ENCODE measurements around the gene SLFNL1. TPM values are rescaled to one million over a fixed set of nuclear protein-coding genes. Genes with fewer than 3 reads are reported as not detected.

The SLFNL1 gene
- total RNA-seq, 1 experiment from 2014 or later = 0.05 TPM

- no peak for DNase-seq (ENCODE audit: extremely low read depth, low read depth)
These were observed 55.1 kb downstream of the SLFNL1 start for GRCh38 chr1:40966417-40966816.

Other genes starting within 250 kb of the SLFNL1 start
- 0.74 and 0.84 TPM in 2 replicates for gene KCNQ4, start 237.9 kb downstream of the SLFNL1 start, total RNA-seq (2014; rRNA removed; shearing (Covaris generic))
- 71.1 and 106 TPM in 2 replicates for gene CITED4, start 159.4 kb downstream of the SLFNL1 start, total RNA-seq (2014; rRNA removed; shearing (Covaris generic))
- gene CTPS1, start 42.0 kb downstream of the SLFNL1 start, total RNA-seq (2014; rRNA removed; shearing (Covaris generic)) = 111 and 116 TPM in 2 replicates
- gene SCMH1, start 220.6 kb upstream of the SLFNL1 start, total RNA-seq (2014; rRNA removed; shearing (Covaris generic)) = 16.9 and 21.6 TPM in 2 replicates

Measured in NCI-H460 (cell line).